IPS DF 6.9 (cell line): ENCODE data around the gene CNTN6.

Experiments
- DNase-seq: peaks from one replicate; pipeline ENCODE4 v3.0.0-alpha.2; 2013; ENCODE audit warnings: low read depth, low spot score
- H3K27ac ChIP-seq: one replicate; pipeline ENCODE4 v1.5.1; 2013; ENCODE audit warnings: low read length, control low read depth
- H3K27me3 ChIP-seq: 2 replicates; pipeline ENCODE4 v1.6.1; 2013; ENCODE audit warnings: mild to moderate bottlenecking, low read length; ENCODE audit not compliant: control insufficient read depth, insufficient read depth
- H3K36me3 ChIP-seq: 2 replicates; pipeline ENCODE4 v1.6.1; 2013; ENCODE audit warnings: low read length; ENCODE audit not compliant: control insufficient read depth, insufficient read depth
- H3K4me1 ChIP-seq: 2 replicates; pipeline ENCODE4 v1.6.1; 2013; ENCODE audit warnings: low read length; ENCODE audit not compliant: control insufficient read depth, insufficient read depth
- H3K4me3 ChIP-seq: 2 replicates; pipeline ENCODE4 v1.5.1; 2013; ENCODE audit warnings: mild to moderate bottlenecking, low read length
- H3K9me3 ChIP-seq: 2 replicates; pipeline ENCODE4 v1.6.1; 2013; ENCODE audit warnings: low read length, inconsistent platforms; ENCODE audit not compliant: control insufficient read depth, insufficient read depth
- WGBS: extraction: QIAGEN DNeasy Blood & Tissue Kit; methylation state at CpG from one replicate; pipeline ENCODE4 v1.1.7; 2013; ENCODE audit warnings: mixed read lengths, missing lambda C conversion rate; ENCODE audit not compliant: insufficient read length, insufficient coverage; 5-methylcytosine and 5-hydroxymethylcytosine counted together

CNTN6 gene

DNA sequence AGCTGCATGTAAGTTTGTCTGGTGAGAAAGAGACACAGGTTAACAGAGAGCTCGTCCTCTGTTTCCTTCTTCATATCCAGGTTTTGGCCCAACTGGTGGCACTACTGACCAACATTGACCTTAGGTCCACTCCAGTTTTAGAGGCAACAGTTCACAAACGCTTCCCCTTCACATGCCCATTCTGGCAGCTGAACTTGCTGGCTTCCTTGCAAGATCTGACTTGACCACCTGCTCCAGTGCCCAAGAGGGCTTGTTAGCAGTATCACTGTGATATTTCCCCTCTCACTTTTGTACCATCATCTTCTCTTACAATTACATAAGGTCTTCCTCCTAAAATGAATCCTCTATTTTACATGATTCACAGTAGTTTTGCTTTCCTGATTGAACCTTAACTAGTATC is 71.3 kb downstream of the CNTN6 start:
- peaks cover 7% of the 10 kb centered on the region for H3K9me3 ChIP-seq
- no peaks in the 10 kb centered on the region for H3K4me1 ChIP-seq
- WGBS = no CpG with 5 or more reads among the region's 2 CpGs
- H3K4me3 ChIP-seq = no peak overlapping the region
- no peaks in the 10 kb centered on the region for H3K36me3 ChIP-seq
- no peak for DNase-seq
- H3K27ac ChIP-seq = no peak overlapping the region
- no peaks in the 10 kb centered on the region for H3K27me3 ChIP-seq

DNA sequence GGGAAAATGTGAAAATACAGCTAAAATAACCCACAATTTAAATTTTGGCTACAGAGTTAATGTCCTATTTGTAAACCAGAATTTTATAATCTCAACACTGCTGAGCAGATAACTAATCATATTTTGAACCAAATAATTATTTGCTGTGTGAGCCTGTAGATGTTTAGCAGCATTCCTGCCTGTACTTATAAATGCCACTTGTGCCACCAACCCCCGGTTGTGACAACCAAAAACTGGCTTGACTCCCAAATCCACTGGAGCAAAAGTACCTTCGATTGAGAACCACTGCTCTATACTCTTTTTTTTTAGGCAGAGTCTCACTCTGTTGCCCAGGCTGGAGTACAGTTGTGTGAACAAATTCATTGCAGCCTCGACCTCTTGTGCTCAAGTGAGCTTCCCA is 78.5 kb downstream of the CNTN6 start:
- DNase-seq = no peak
- H3K4me1 ChIP-seq = no peaks in the 10 kb centered on the region
- H3K36me3 ChIP-seq = no peaks in the 10 kb centered on the region
- WGBS = no CpG with 5 or more reads among the region's 3 CpGs
- no peak overlapping the region for H3K27ac ChIP-seq
- H3K4me3 ChIP-seq = no peak overlapping the region
- peaks cover 5% of the 10 kb centered on the region for H3K9me3 ChIP-seq
- H3K27me3 ChIP-seq = no peaks in the 10 kb centered on the region

DNA sequence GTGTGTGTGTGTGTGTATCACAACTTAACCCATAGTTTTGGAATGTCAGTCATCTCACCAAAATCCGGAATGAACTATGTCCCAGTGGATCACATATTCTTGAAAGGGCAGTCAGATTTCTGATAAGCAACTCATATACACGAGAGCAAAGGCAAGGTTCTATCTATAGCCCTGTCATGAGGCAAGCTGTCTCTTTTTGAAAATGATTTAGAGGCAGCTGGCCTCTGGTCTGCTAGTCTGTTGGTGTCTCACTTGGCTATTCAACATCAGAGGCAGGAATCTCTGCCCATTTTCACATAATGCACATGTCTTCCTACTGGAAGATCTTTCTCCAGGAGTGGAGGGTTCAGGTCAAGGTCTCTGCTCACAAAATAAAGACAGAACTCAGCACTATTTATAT is 79.8 kb downstream of the CNTN6 start:
- Histone ChIP-seq H3K9me3 (peaks cover 2% of the 10 kb centered on the region), H3K36me3 (no peaks in the 10 kb centered on the region), H3K4me3 (no peak overlapping the region), H3K27me3 (no peaks in the 10 kb centered on the region), H3K27ac (no peak overlapping the region), H3K4me1 (no peaks in the 10 kb centered on the region)
- no peak for DNase-seq
- no CpG with 5 or more reads among the region's 2 CpGs for WGBS

DNA sequence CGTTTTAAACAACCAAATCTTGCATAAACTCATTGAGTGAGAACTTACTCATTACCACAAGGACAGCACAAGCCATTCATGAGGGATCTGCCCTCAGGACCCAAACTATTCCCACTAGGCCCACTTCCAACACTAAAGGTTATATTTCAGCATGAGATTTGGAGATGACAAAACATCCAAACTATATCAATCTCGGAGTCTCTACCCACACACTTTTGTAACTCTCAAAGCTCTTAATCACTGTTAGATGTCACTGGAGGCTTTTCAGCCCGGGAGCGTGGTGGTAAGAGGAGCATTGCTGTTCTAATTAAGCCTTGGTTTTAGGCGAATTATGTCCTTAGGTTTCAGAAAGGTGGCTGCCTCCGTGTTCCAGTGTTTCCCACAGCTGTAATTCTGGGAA is 86.3 kb downstream of the CNTN6 start:
- no CpG with 5 or more reads among the region's 6 CpGs for WGBS
- no peak for DNase-seq
- no peaks in the 10 kb centered on the region for H3K27me3 ChIP-seq
- H3K4me1 ChIP-seq = no peaks in the 10 kb centered on the region
- no peak overlapping the region for H3K27ac ChIP-seq
- H3K4me3 ChIP-seq = no peak overlapping the region
- peaks cover 1% of the 10 kb centered on the region; the same call in 1 of the 2 replicates for H3K9me3 ChIP-seq
- H3K36me3 ChIP-seq = no peaks in the 10 kb centered on the region

DNA sequence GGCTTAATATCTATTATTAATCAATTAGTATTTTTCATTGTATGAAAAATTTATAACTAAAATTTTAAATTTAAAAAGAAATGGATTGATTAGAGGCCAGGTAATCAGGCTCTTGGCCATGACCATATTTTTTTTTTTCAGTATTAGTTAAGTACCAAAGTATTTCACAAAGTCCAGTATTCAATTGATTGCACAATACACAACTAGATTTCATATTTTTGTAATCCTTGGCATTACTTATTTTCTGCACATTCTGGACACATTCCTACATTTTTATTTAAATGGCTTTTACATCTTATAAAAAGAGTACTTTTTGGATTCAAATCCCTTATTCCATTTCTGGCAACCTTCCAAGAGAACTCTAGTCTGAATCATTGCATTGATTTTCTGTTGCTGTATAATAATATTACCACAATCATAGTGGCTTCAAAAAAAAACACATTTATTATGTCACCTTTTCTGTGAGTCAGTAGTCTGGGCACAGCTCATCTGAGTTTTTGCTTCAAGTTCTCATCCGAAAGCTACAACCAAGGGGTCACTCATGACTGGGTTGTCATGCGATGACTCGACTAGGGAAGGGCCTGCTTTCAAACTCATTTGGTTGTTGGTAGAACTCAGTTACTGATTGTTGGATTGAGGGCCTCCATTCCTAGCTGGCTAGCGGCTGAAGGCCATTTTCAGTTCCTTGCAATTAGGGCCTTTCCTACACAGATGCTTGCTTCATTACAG is 90.7 kb downstream of the CNTN6 start:
- no peak for DNase-seq
- Histone ChIP-seq H3K27ac (no peak overlapping the region), H3K27me3 (no peaks in the 10 kb centered on the region)

DNA sequence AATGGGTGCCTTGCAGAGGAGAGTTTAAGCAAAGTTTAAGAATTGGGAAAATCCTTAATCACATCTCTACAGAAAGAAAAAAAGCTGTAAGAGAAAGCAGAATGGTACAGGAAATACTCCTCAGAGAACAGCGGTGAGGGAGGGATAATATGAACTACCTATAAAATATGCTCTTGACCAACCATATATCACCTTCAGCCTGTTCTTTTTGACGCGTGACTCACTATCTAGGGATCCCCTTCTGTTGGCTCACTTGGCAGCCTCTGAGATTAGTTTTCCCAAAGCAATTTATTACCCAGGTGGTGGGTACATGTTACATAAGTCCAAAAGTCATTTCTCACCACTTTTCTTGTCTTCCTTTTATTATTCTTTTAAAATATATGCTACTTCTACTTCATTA is 97.7 kb downstream of the CNTN6 start:
- WGBS = no CpG with 5 or more reads among the region's 3 CpGs
- H3K36me3 ChIP-seq = no peaks in the 10 kb centered on the region
- H3K4me3 ChIP-seq = no peak overlapping the region
- DNase-seq = no peak
- H3K27ac ChIP-seq = no peak overlapping the region
- H3K9me3 ChIP-seq = peaks cover 9% of the 10 kb centered on the region
- H3K4me1 ChIP-seq = no peaks in the 10 kb centered on the region
- no peaks in the 10 kb centered on the region for H3K27me3 ChIP-seq

More for the DNA sequence above, 90.7 kb downstream of the CNTN6 start:
- H3K4me3 ChIP-seq = no peak overlapping the region
- H3K36me3 ChIP-seq = no peaks in the 10 kb centered on the region
- WGBS = no CpG with 5 or more reads among the region's 4 CpGs
- no peaks in the 10 kb centered on the region for H3K4me1 ChIP-seq
- H3K9me3 ChIP-seq = peaks cover 5% of the 10 kb centered on the region

DNA sequence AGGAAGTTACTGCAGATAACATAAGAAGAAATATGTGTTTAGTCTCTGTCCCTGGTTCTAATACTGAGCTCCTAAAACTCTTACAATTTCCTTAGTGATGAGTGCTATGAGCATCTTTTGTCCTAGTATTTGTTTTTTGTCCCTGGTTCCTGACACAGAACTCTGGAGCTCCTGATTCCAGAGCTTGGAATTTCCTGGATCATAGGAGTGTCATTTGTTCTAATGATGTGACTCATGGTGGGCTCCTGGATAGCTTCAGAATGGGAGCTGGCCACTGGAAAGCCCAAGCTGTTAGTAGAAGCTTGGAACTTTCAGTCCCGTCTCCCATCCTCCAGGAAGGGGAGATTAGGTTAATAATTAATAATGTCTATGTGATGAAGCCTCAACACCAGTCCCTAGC is 98.2 kb downstream of the CNTN6 start:
- Histone ChIP-seq H3K27ac (no peak overlapping the region), H3K36me3 (no peaks in the 10 kb centered on the region), H3K27me3 (no peaks in the 10 kb centered on the region), H3K4me1 (no peaks in the 10 kb centered on the region), H3K9me3 (peaks cover 11% of the 10 kb centered on the region), H3K4me3 (no peak overlapping the region)
- WGBS = no CpG with 5 or more reads among the region's 1 CpG
- no peak for DNase-seq

DNA sequence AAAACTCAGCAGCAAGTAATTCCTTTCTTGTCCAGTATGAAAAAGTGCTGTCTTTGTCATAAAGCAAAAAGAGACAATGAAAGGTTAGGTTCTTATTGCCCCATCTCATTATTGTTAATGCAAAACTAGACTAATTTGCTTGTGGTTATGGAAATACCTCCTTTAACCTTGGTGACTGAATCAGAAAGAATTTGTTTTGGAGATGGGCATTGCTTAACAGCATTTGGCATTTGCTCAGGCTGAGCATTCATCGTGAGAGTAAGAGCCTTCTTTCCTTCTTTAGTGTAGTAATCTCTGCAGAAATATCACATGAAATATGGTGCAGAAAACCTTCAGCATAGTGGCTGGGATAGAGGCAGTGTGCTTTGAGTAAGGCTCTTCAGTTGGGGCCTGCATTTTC is 103.1 kb downstream of the CNTN6 start:
- no peaks in the 10 kb centered on the region for H3K27me3 ChIP-seq
- DNase-seq = no peak
- no peak overlapping the region for H3K4me3 ChIP-seq
- WGBS = no CpG with 5 or more reads among the region's 1 CpG
- no peaks in the 10 kb centered on the region for H3K36me3 ChIP-seq
- no peak overlapping the region for H3K27ac ChIP-seq
- H3K4me1 ChIP-seq = no peaks in the 10 kb centered on the region
- peaks cover 8% of the 10 kb centered on the region for H3K9me3 ChIP-seq

DNA sequence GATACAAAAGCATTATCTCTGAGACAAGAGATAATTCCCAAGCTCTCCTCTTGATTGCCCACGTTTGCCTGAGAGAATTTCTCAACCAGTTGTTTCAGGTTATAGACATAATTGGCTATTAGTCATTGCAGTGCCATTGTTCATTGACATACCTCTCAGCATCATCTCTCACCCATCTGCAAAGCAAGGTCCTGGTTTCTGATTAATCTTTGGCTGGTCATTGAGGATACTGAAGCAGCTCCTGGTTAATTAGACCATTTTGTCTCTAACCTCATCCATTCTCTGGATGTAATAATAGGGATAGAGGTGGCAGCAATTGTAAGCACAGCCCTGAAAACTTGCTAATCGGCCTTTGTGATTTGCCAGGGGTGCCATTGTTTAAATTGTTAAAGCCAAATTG is 104.2 kb downstream of the CNTN6 start:
- no peak for DNase-seq
- Histone ChIP-seq H3K27ac (no peak overlapping the region), H3K9me3 (peaks cover 6% of the 10 kb centered on the region), H3K4me3 (no peak overlapping the region), H3K4me1 (no peaks in the 10 kb centered on the region), H3K27me3 (no peaks in the 10 kb centered on the region), H3K36me3 (no peaks in the 10 kb centered on the region)
- no CpG with 5 or more reads among the region's 2 CpGs for WGBS

DNA sequence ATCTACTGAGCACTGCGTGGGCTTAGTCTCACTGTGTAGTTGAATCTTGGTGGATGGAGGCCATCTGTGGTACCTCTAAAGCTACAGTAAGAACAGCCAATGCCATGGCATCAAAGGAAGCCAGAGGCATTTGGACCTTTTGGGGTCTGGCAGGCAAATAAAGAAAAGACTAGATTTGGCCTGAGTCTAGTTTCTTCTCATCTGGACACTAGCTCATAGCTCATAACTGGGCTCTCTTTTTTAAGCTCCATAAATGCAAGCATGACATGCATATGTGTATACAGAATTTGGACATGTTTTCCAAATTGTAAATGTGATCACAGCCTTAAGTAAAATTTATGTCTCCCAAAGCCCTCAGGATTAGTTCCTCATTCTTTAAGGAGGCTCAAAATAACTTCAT is 107.5 kb downstream of the CNTN6 start:
- H3K27me3 ChIP-seq = no peaks in the 10 kb centered on the region

DNA sequence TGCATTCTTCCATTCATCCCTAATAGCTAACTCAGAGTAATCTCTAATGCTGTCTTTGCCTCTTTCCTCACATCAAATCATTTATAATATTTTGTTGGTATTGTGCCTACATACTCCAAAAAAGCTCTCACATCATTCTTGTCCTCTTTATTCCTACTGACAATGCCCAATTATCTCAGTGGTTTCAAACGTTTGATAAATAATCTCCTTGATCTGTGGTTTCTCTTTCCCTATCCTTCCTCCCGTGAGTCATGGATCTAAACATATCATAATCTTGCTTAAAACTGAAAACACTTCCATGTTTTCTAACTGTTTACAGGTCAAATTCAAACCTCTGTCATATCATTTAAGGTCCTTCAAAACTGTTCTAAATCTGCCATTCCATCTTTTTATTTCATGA is 115.1 kb downstream of the CNTN6 start:
- H3K27me3 ChIP-seq = no peaks in the 10 kb centered on the region
- DNase-seq = no peak
- H3K27ac ChIP-seq = no peak overlapping the region
- no CpG with 5 or more reads among the region's 2 CpGs for WGBS
- H3K36me3 ChIP-seq = no peaks in the 10 kb centered on the region
- no peak overlapping the region for H3K4me3 ChIP-seq
- H3K9me3 ChIP-seq = peaks cover 3% of the 10 kb centered on the region
- H3K4me1 ChIP-seq = no peaks in the 10 kb centered on the region

More for the DNA sequence above, 107.5 kb downstream of the CNTN6 start:
- Histone ChIP-seq H3K4me1 (no peaks in the 10 kb centered on the region), H3K4me3 (no peak overlapping the region), H3K9me3 (peaks cover 7% of the 10 kb centered on the region), H3K27ac (no peak overlapping the region), H3K36me3 (no peaks in the 10 kb centered on the region)
- no CpG with 5 or more reads among the region's 1 CpG for WGBS
- no peak for DNase-seq
